A673 (cell line): Measurements from ENCODE around the gene SLC26A11. TPM values are rescaled to one million over a fixed set of nuclear protein-coding genes. Genes with fewer than 3 reads are reported as not detected.

ENCODE experiments used
- BruUV-seq: library from RNA; stranded (reverse); fragments of 400-500 nt; replicated peaks from 2 replicates; lab custom pipeline; 2021; lab: Mats Ljungman, UMichigan
- CTCF ChIA-PET: fragments of 300-600 bp; sonication (Branson Sonifier 250); formaldehyde crosslinking; loops from one replicate; lab custom pipeline; 2022; ENCODE audit warnings: antibody characterized with exemption; lab: Charles Lee
- POLR2A ChIA-PET: fragments of 300-600 bp; sonication (Branson Sonifier 250); formaldehyde crosslinking; loops from one replicate; lab custom pipeline; 2022; ENCODE audit warnings: antibody characterized with exemption; ENCODE audit not compliant: low non-redundant PET; lab: Charles Lee
- DNase-seq: peaks from one replicate; pipeline ENCODE4 v3.0.0-alpha.2; 2015; ENCODE audit warnings: low spot score
- H3K27ac ChIP-seq: fragments of 200-600 bp; sonication (generic); 2 replicates; pipeline ENCODE4 v1.5.1; 2016; ENCODE audit warnings: mixed run types, low read depth, mild to moderate bottlenecking, mixed read lengths, antibody characterized with exemption, low read length; ENCODE audit not compliant: poor library complexity, severe bottlenecking
- H3K27me3 ChIP-seq: fragments of 200-600 bp; sonication (generic); replicated peaks from 2 replicates; pipeline ENCODE4 v1.6.1; 2017; ENCODE audit warnings: mixed run types, low read depth, mild to moderate bottlenecking, mixed read lengths, antibody characterized with exemption, low read length; ENCODE audit not compliant: insufficient read depth, poor library complexity
- H3K36me3 ChIP-seq: fragments of 200-600 bp; sonication (generic); 2 replicates; pipeline ENCODE4 v1.6.1; 2016; ENCODE audit warnings: mixed run types, mild to moderate bottlenecking, mixed read lengths, antibody characterized with exemption, low read length; ENCODE audit not compliant: insufficient read depth, poor library complexity, severe bottlenecking
- H3K4me1 ChIP-seq: fragments of 200-600 bp; sonication (generic); 2 replicates; pipeline ENCODE4 v1.6.1; 2017; ENCODE audit warnings: mixed run types, mild to moderate bottlenecking, mixed read lengths, antibody characterized with exemption, low read length; ENCODE audit not compliant: insufficient read depth, poor library complexity, severe bottlenecking
- H3K4me3 ChIP-seq: fragments of 200-600 bp; sonication (generic); 2 replicates; pipeline ENCODE4 v1.5.1; 2016; ENCODE audit warnings: low read depth, mixed run types, mild to moderate bottlenecking, mixed read lengths, low read length; ENCODE audit not compliant: poor library complexity, severe bottlenecking
- H3K9me3 ChIP-seq: fragments of 200-600 bp; sonication (generic); 2 replicates; pipeline ENCODE4 v1.6.1; 2016; ENCODE audit warnings: mixed run types, low read depth, mild to moderate bottlenecking, mixed read lengths, antibody characterized with exemption, low read length; ENCODE audit not compliant: poor library complexity, severe bottlenecking
- EZH2 ChIP-seq: fragments of 200-600 bp; sonication (generic); IDR thresholded peaks from 2 replicates; pipeline ENCODE4 v1.6.1; 2017; ENCODE audit warnings: borderline replicate concordance, low read depth, mild to moderate bottlenecking, mixed read lengths, antibody characterized with exemption, low read length; ENCODE audit not compliant: poor library complexity, severe bottlenecking
- intact Hi-C: fragments of 100-400 bp; cut with micrococcal nuclease; formaldehyde crosslinking; loops from one replicate; pipeline ENCODE4 v1.10.0; 2022; ENCODE audit not compliant: unreplicated experiment
- total RNA-seq: library from RNA; stranded (reverse); gene quantifications from 2 replicates; pipeline ENCODE4 v1.2.3, GENCODE V29; 2021
- TF ChIP-seq, protein P1 (sequence below): fragments of 300-800, 200-600 bp; sonication (generic); conservative IDR thresholded peaks from 2 replicates; pipeline ENCODE4 v1.5.1; 2017; ENCODE audit warnings: low read depth, mild to moderate bottlenecking, antibody characterized with exemption, low read length, moderate library complexity, mixed read lengths

SLC26A11 gene
- total RNA-seq, 1 experiment from 2014 or later: 23.5 TPM

- Histone ChIP-seq H3K36me3 (no peaks in the 10 kb centered on the region), H3K27ac (peak overlapping the region; percentile 72), H3K9me3 (no peaks in the 10 kb centered on the region), H3K27me3 (no peaks in the 10 kb centered on the region), H3K4me3 (peak overlapping the region; percentile 61), H3K4me1 (peaks cover 9% of the 10 kb centered on the region)
- ChIA-PET POLR2A (no interaction called here), CTCF (no interaction called here)
- TF ChIP-seq, protein P1, sequence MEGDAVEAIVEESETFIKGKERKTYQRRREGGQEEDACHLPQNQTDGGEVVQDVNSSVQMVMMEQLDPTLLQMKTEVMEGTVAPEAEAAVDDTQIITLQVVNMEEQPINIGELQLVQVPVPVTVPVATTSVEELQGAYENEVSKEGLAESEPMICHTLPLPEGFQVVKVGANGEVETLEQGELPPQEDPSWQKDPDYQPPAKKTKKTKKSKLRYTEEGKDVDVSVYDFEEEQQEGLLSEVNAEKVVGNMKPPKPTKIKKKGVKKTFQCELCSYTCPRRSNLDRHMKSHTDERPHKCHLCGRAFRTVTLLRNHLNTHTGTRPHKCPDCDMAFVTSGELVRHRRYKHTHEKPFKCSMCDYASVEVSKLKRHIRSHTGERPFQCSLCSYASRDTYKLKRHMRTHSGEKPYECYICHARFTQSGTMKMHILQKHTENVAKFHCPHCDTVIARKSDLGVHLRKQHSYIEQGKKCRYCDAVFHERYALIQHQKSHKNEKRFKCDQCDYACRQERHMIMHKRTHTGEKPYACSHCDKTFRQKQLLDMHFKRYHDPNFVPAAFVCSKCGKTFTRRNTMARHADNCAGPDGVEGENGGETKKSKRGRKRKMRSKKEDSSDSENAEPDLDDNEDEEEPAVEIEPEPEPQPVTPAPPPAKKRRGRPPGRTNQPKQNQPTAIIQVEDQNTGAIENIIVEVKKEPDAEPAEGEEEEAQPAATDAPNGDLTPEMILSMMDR: no peak
- no peak for TF ChIP-seq EZH2
- intact Hi-C loops: no loop called here
- no TSS peak for BruUV-seq
- DNase-seq: peak; percentile 51
Observed at GRCh38 chr17:80220736-80221215, 549 bp downstream of the SLC26A11 start.

DNA sequence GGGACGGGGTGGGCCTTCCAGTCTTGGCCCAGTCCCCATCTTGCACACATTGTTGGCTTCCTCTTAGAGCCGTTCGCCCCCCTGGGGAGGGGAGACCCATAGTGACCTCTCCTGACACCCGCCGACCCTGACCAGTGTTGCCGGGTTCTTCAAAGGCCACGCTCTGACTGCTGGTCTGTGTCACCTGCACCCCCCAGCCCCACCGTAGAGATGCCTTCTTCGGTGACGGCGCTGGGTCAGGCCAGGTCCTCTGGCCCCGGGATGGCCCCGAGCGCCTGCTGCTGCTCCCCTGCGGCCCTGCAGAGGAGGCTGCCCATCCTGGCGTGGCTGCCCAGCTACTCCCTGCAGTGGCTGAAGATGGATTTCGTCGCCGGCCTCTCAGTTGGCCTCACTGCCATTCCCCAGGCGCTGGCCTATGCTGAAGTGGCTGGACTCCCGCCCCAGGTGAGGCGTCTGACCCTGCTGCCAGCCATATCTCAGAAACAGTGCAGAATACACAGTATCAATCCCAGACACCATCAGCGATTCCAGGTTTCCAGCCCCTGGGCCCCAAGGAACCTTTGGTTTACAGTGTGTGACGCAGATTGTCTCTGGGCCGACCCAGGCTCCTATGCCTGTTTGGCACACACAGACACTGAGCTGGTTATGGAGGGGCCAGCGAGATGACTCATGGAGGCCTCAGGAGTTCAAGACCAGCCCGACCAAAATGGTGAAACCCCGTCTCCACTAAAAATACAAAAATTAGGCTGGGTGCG, 1.3 kb downstream of the SLC26A11 start:
- H3K27me3 ChIP-seq: no peaks in the 10 kb centered on the region
- TF ChIP-seq, protein P1: no peak
- no peak for TF ChIP-seq EZH2
- ChIA-PET CTCF (no interaction called here), POLR2A (no interaction called here)
- H3K27ac ChIP-seq: no peak overlapping the region
- TSS peak; percentile 21 for BruUV-seq
- intact Hi-C loops: no loop called here
- peaks cover 9% of the 10 kb centered on the region for H3K4me1 ChIP-seq
- peak overlapping the region; percentile 61 for H3K4me3 ChIP-seq
- DNase-seq: no peak
- no peaks in the 10 kb centered on the region for H3K36me3 ChIP-seq
- H3K9me3 ChIP-seq: no peaks in the 10 kb centered on the region

- no peak for DNase-seq
- TF ChIP-seq, protein P1: no peak
- TF ChIP-seq EZH2: no peak
- intact Hi-C loops: no loop called here
- H3K9me3 ChIP-seq: no peaks in the 10 kb centered on the region
- CTCF ChIA-PET: no interaction called here
- H3K4me1 ChIP-seq: peaks cover 9% of the 10 kb centered on the region
- no TSS peak for BruUV-seq
- H3K27ac ChIP-seq: no peak overlapping the region
- H3K4me3 ChIP-seq: no peak overlapping the region
- POLR2A ChIA-PET: no interaction called here
- H3K36me3 ChIP-seq: no peaks in the 10 kb centered on the region
- H3K27me3 ChIP-seq: no peaks in the 10 kb centered on the region
Observed at GRCh38 chr17:80222376-80223141, 2.3 kb downstream of the SLC26A11 start.
